Mesothelial cell of epicardium (in vitro differentiated cells): ENCODE data around the gene GALNT11. TPM values are rescaled to one million over a fixed set of nuclear protein-coding genes. Genes with fewer than 3 reads are reported as not detected.
A peak's percentile ranks its signal among the peaks of the same experiment; 100 is the strongest.

ENCODE experiments used
- DNase-seq, 2 experiments: peaks; one replicate each; pipeline ENCODE4 v3.0.0; 2021; ENCODE audit warnings: low spot score in 2 of 2; ENCODE audit not compliant: unreplicated experiment in 2 of 2
- H3K27ac Mint-ChIP-seq: 2 replicates; pipeline ENCODE4 v1.8.0; 2021; ENCODE audit warnings: mixed read lengths
- H3K27me3 Mint-ChIP-seq: 2 replicates; pipeline ENCODE4 v1.8.0; 2021; ENCODE audit warnings: low read depth, mixed read lengths
- H3K36me3 Mint-ChIP-seq: 2 replicates; pipeline ENCODE4 v1.8.0; 2021; ENCODE audit warnings: mixed read lengths
- H3K4me1 Mint-ChIP-seq: 2 replicates; pipeline ENCODE4 v1.8.0; 2021; ENCODE audit warnings: mixed read lengths
- H3K4me3 Mint-ChIP-seq: 2 replicates; pipeline ENCODE4 v1.8.0; 2021; ENCODE audit warnings: mild to moderate bottlenecking, moderate library complexity, mixed read lengths
- H3K9me3 Mint-ChIP-seq: 2 replicates; pipeline ENCODE4 v1.8.0; 2021; ENCODE audit warnings: mixed read lengths
- CTCF ChIP-seq: fragments of 200-600 bp; sonication (generic); IDR thresholded peaks from one replicate; pipeline ENCODE4 v1.5.0; 2021; ENCODE audit warnings: antibody characterized with exemption; ENCODE audit not compliant: unreplicated experiment
- total RNA-seq: library from RNA; stranded (reverse); gene quantifications from 3 replicates; pipeline ENCODE4 v1.2.1, GENCODE V29; 2021

GALNT11 gene
- total RNA-seq, 1 donor from 2014 or later: 37.9 TPM

GRCh38 chr7:152089183-152089582, 63.7 kb downstream of the GALNT11 start:
- Mint-ChIP-seq H3K27ac (no peak overlapping the region), H3K27me3 (no peaks in the 10 kb centered on the region), H3K4me3 (no peak overlapping the region), H3K36me3 (peaks cover 31% of the 10 kb centered on the region), H3K4me1 (peaks cover 9% of the 10 kb centered on the region), H3K9me3 (peaks cover 38% of the 10 kb centered on the region)
- TF ChIP-seq CTCF: no peak
- no peak for DNase-seq

- H3K9me3 Mint-ChIP-seq: peaks cover 38% of the 10 kb centered on the region
- no peak for DNase-seq
- peaks cover 31% of the 10 kb centered on the region for H3K36me3 Mint-ChIP-seq
- no peak overlapping the region for H3K4me3 Mint-ChIP-seq
- peaks cover 11% of the 10 kb centered on the region for H3K4me1 Mint-ChIP-seq
- TF ChIP-seq CTCF: no peak
- no peak overlapping the region for H3K27ac Mint-ChIP-seq
- H3K27me3 Mint-ChIP-seq: no peaks in the 10 kb centered on the region
Measured at GRCh38 chr7:152090747-152091146, 65.3 kb downstream of the GALNT11 start.

GRCh38 chr7:152093717-152094116, 68.2 kb downstream of the GALNT11 start:
- Mint-ChIP-seq H3K4me3 (no peak overlapping the region), H3K27ac (peak overlapping the region; percentile 8), H3K27me3 (no peaks in the 10 kb centered on the region), H3K36me3 (peaks cover 21% of the 10 kb centered on the region), H3K9me3 (peaks cover 20% of the 10 kb centered on the region), H3K4me1 (peaks cover 7% of the 10 kb centered on the region)
- DNase-seq: no peak
- no peak for TF ChIP-seq CTCF

- Mint-ChIP-seq H3K9me3 (peaks cover 5% of the 10 kb centered on the region), H3K27ac (no peak overlapping the region), H3K4me3 (no peak overlapping the region), H3K36me3 (peaks cover 9% of the 10 kb centered on the region), H3K4me1 (peaks cover 8% of the 10 kb centered on the region), H3K27me3 (no peaks in the 10 kb centered on the region)
- no peak for DNase-seq
- no peak for TF ChIP-seq CTCF
Measured at GRCh38 chr7:152095771-152096170, 70.3 kb downstream of the GALNT11 start.

GRCh38 chr7:152097330-152097729, 71.9 kb downstream of the GALNT11 start:
- TF ChIP-seq CTCF: no peak
- Mint-ChIP-seq H3K27me3 (no peaks in the 10 kb centered on the region), H3K27ac (no peak overlapping the region), H3K36me3 (peaks cover 11% of the 10 kb centered on the region), H3K4me1 (peaks cover 10% of the 10 kb centered on the region), H3K9me3 (no peaks in the 10 kb centered on the region), H3K4me3 (no peak overlapping the region)
- no peak for DNase-seq

- H3K27ac Mint-ChIP-seq: no peak overlapping the region
- H3K9me3 Mint-ChIP-seq: no peaks in the 10 kb centered on the region
- peaks cover 37% of the 10 kb centered on the region for H3K36me3 Mint-ChIP-seq
- H3K4me3 Mint-ChIP-seq: no peak overlapping the region
- no peak for DNase-seq
- H3K4me1 Mint-ChIP-seq: peaks cover 8% of the 10 kb centered on the region
- no peak for TF ChIP-seq CTCF
- H3K27me3 Mint-ChIP-seq: no peaks in the 10 kb centered on the region
Measured at GRCh38 chr7:152103066-152103465, 77.6 kb downstream of the GALNT11 start.
